Smooth muscle cell (in vitro differentiated cells): ENCODE data around the gene PUS10. TPM values are rescaled to one million over a fixed set of nuclear protein-coding genes. Genes with fewer than 3 reads are reported as not detected.

Experiments
- DNase-seq: peaks from one replicate; lab custom pipeline; 2025; ENCODE audit not compliant: unreplicated experiment; lab: John Stamatoyannopoulos, UW
- H2AFZ ChIP-seq: fragments of 200-600 bp; sonication (generic); 2 replicates; pipeline ENCODE4 v1.6.0; 2016; ENCODE audit warnings: antibody characterized with exemption, low read depth, mild to moderate bottlenecking
- H3F3A ChIP-seq: fragments of 200-600 bp; sonication (generic); 2 replicates; pipeline ENCODE4 v1.6.0; 2017; ENCODE audit warnings: antibody characterized with exemption, low read depth
- H3K27ac ChIP-seq: fragments of 200-600 bp; sonication (generic); 2 replicates; pipeline ENCODE4 v1.5.1; 2016; ENCODE audit warnings: low read depth, mild to moderate bottlenecking
- H3K27me3 ChIP-seq: fragments of 200-600 bp; sonication (generic); 2 replicates; pipeline ENCODE4 v1.6.1; 2016; ENCODE audit warnings: low read depth, mild to moderate bottlenecking
- H3K36me3 ChIP-seq: fragments of 200-600 bp; sonication (generic); 2 replicates; pipeline ENCODE4 v1.5.1; 2016; ENCODE audit warnings: low read depth
- H3K4me1 ChIP-seq: fragments of 200-600 bp; sonication (generic); 2 replicates; pipeline ENCODE4 v1.5.1; 2016; ENCODE audit warnings: low read depth
- H3K4me2 ChIP-seq: fragments of 200-600 bp; sonication (generic); 2 replicates; pipeline ENCODE4 v1.6.0; 2016; ENCODE audit warnings: mild to moderate bottlenecking
- H3K4me3 ChIP-seq: fragments of 200-600 bp; sonication (generic); 2 replicates; pipeline ENCODE4 v1.5.1; 2016; ENCODE audit warnings: mild to moderate bottlenecking
- H3K79me2 ChIP-seq: fragments of 200-600 bp; sonication (generic); 2 replicates; pipeline ENCODE4 v1.6.0; 2016; ENCODE audit warnings: low read depth, mild to moderate bottlenecking
- H3K9ac ChIP-seq: fragments of 200-600 bp; sonication (generic); 2 replicates; pipeline ENCODE4 v1.6.0; 2016; ENCODE audit warnings: low read depth
- H3K9me3 ChIP-seq: fragments of 200-600 bp; sonication (generic); replicated peaks from 2 replicates; pipeline ENCODE4 v1.5.1; 2016; ENCODE audit warnings: low read depth
- H4K20me1 ChIP-seq: fragments of 200-600 bp; sonication (generic); 2 replicates; pipeline ENCODE4 v1.6.0; 2016; ENCODE audit warnings: low read depth
- CTCF ChIP-seq: fragments of 200-600 bp; sonication (generic); IDR thresholded peaks from 2 replicates; pipeline ENCODE4 v1.5.1; 2017; ENCODE audit warnings: borderline replicate concordance, mild to moderate bottlenecking, antibody characterized with exemption; ENCODE audit not compliant: insufficient read depth, poor library complexity, severe bottlenecking
- WGBS: methylation state at CpG from one replicate; pipeline ENCODE4 v1.1.7; 2016; ENCODE audit warnings: low lambda C conversion rate; 5-methylcytosine and 5-hydroxymethylcytosine counted together
- polyA plus RNA-seq: library from polyadenylated mRNA; unstranded; fragments of >200 nt; fragmentation: Nextera tagmentation; extraction: Ambion mirVana; gene quantifications from 2 replicates; pipeline ENCODE4 v1.2.1, GENCODE V29; 2016
- total RNA-seq: library from RNA; depleted of rRNA; stranded (reverse); fragments of >200 nt; gene quantifications from 2 replicates; pipeline ENCODE4 v1.2.3, GENCODE V29; 2014

PUS10 gene
- total and polyA plus RNA-seq, 2 experiments from 2014 or later: 3.3 to 6.3 TPM

- H3K9ac ChIP-seq: no peak overlapping the region
- H3K4me3 ChIP-seq: no peak overlapping the region
- no peaks in the 10 kb centered on the region for H4K20me1 ChIP-seq
- H3K4me2 ChIP-seq: no peak overlapping the region
- no peaks in the 10 kb centered on the region for H3K9me3 ChIP-seq
- DNase-seq: no peak
- no peak overlapping the region for H2AFZ ChIP-seq
- no peaks in the 10 kb centered on the region for H3K36me3 ChIP-seq
- no peak for TF ChIP-seq CTCF
- H3K79me2 ChIP-seq: no peaks in the 10 kb centered on the region
- no peak overlapping the region for H3K27ac ChIP-seq
- no peaks in the 10 kb centered on the region for H3F3A ChIP-seq
- no peaks in the 10 kb centered on the region for H3K27me3 ChIP-seq
- no peaks in the 10 kb centered on the region for H3K4me1 ChIP-seq
These were observed 39.5 kb upstream of the PUS10 start for GRCh38 chr2:61057562-61057961.

DNA sequence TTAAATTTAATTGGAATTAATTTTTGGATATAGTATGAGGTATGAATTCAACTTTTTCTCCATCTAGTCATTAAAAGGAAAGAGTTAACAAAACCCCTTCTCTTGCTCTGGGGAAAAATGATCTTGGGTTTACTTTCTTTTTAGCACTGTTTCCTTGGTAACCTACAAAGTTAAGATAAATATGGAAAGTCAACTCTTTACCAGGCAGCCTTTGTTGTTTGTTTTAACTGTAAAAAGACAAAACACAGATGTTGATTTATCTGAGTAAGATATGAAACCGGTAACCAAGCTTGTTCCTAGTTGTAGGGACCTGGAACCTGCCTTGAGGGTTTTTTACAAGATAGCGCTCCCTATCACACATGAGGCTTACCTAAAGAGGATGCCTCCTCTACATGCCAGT, 37.5 kb upstream of the PUS10 start:
- no peak for TF ChIP-seq CTCF
- no peak overlapping the region for H3K4me2 ChIP-seq
- no peaks in the 10 kb centered on the region for H4K20me1 ChIP-seq
- H3K27ac ChIP-seq: no peak overlapping the region
- H3K9me3 ChIP-seq: no peaks in the 10 kb centered on the region
- no peak overlapping the region for H3K9ac ChIP-seq
- no peak overlapping the region for H3K4me3 ChIP-seq
- no peaks in the 10 kb centered on the region for H3K27me3 ChIP-seq
- no peak overlapping the region for H2AFZ ChIP-seq
- H3K79me2 ChIP-seq: no peaks in the 10 kb centered on the region
- 78% methylated on average over 2 of the region's 2 CpGs for WGBS
- no peaks in the 10 kb centered on the region for H3K4me1 ChIP-seq
- no peak for DNase-seq
- H3K36me3 ChIP-seq: no peaks in the 10 kb centered on the region
- no peaks in the 10 kb centered on the region for H3F3A ChIP-seq

DNA sequence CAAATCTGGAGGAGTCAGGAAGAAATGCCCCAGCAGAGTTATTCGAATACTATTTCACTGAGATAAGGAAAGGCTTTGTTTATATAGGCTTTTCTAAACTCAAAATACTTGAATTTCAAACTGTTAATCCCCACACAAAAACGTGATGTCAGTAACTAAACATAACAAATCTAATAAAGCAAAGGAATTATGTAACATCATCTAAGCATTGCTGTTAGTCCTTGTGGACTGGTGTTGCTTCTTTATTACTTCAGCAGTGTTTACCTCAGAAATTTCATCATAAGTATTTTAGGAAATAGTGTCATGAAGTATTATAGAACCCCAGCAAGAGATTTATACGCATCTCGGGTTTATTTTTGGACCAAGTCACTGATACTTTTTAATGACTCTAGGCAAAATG, 27.9 kb upstream of the PUS10 start:
- no peak for DNase-seq
- Histone ChIP-seq H3K27me3 (no peaks in the 10 kb centered on the region), H4K20me1 (peaks cover 11% of the 10 kb centered on the region), H3K4me2 (no peak overlapping the region), H3K4me1 (no peaks in the 10 kb centered on the region), H3K4me3 (no peak overlapping the region), H3K79me2 (no peaks in the 10 kb centered on the region), H3F3A (no peaks in the 10 kb centered on the region), H3K9me3 (no peaks in the 10 kb centered on the region), H3K27ac (no peak overlapping the region), H3K9ac (no peak overlapping the region), H2AFZ (no peak overlapping the region), H3K36me3 (peaks cover 12% of the 10 kb centered on the region)
- TF ChIP-seq CTCF: no peak
- 79% methylated on average over 4 of the region's 4 CpGs for WGBS

- no peak overlapping the region for H3K9ac ChIP-seq
- peaks cover 12% of the 10 kb centered on the region for H3K36me3 ChIP-seq
- no peak for DNase-seq
- WGBS: 93% methylated on average over 2 of the region's 2 CpGs
- no peaks in the 10 kb centered on the region for H3K79me2 ChIP-seq
- no peak for TF ChIP-seq CTCF
- H3K4me1 ChIP-seq: no peaks in the 10 kb centered on the region
- no peak overlapping the region for H3K27ac ChIP-seq
- no peak overlapping the region for H3K4me3 ChIP-seq
- H3F3A ChIP-seq: no peaks in the 10 kb centered on the region
- H2AFZ ChIP-seq: no peak overlapping the region
- H3K4me2 ChIP-seq: no peak overlapping the region
- no peaks in the 10 kb centered on the region for H3K27me3 ChIP-seq
- H3K9me3 ChIP-seq: no peaks in the 10 kb centered on the region
- peaks cover 11% of the 10 kb centered on the region for H4K20me1 ChIP-seq
These were observed 27.2 kb upstream of the PUS10 start for GRCh38 chr2:61045226-61045625.
